ENCODE measurements around the gene MAPKAPK2.
A peak's percentile ranks its signal among the peaks of the same experiment; 100 is the strongest.

Gene MAPKAPK2

GRCh38 chr1:206778031-206778430 is 93.3 kb downstream of the MAPKAPK2 start:
- DNase-seq (ENCODE audit: low spot score): no peak

DNA sequence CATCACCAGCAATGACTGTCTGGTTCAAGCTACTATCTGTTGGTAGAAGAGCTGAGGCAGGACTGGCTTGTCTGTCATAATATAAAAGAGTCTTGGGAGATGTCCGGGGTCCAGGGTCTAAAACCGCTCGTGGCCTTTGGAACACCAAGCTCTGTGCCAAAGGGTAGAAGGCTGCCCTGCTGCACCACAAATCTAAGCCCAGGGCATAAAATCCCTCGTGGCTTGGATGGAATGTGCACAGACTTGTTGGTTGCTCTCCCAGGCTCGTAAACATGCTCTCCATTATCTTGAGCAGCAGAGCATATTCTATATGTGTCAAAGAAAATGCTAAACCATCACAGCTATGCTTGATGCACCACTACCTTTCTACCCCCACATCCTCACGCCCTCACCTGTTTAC is 94.2 kb downstream of the MAPKAPK2 start:
- peak; percentile 5 for DNase-seq (ENCODE audit: low spot score)

DNA sequence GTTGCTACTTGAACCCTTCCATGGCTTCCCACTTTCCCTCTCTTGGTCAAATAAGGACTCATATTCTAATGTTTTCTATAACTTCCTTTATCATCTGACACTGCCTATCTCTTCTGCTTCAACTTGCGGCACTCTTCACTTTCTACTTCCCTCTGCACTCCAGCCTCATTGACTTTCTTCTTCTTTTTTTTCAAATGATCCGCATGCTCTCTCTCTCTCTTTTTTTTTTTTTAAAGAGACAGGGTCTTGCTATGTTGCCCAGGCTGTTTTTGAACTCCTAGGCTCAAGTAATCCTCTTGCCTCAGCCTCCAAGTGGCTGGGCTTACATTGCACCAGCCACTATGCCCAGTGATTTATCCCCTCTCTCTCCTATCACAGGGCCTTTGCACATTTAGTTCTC is 94.9 kb downstream of the MAPKAPK2 start:
- DNase-seq (ENCODE audit: low spot score): no peak

- DNase-seq (ENCODE audit: low spot score): no peak
These were observed 97.7 kb downstream of the MAPKAPK2 start for GRCh38 chr1:206782448-206782847.

GRCh38 chr1:206783506-206783905 is 98.8 kb downstream of the MAPKAPK2 start:
- no peak for DNase-seq (ENCODE audit: low spot score)
